Stimulated activated CD4-positive, alpha-beta T cell treated with anti-CD3 and anti-CD28 coated beads, Interleukin-4, amount 100 ng/mL, for 24 hours (primary cell): ENCODE data around the gene LTBP1.
"Not testable (repeated sequence)": the region's sequence is repeated elsewhere in the genome, so short reads cannot be mapped to it uniquely, and the experiment has no call there.

Source experiments
- DNase-seq: peaks from one replicate; pipeline ENCODE4 v3.0.0-alpha.2; 2020

Gene LTBP1

GRCh38 chr2:33208400-33208799 lies 261.6 kb downstream of the LTBP1 start:
- DNase-seq = peak; percentile 3

DNA sequence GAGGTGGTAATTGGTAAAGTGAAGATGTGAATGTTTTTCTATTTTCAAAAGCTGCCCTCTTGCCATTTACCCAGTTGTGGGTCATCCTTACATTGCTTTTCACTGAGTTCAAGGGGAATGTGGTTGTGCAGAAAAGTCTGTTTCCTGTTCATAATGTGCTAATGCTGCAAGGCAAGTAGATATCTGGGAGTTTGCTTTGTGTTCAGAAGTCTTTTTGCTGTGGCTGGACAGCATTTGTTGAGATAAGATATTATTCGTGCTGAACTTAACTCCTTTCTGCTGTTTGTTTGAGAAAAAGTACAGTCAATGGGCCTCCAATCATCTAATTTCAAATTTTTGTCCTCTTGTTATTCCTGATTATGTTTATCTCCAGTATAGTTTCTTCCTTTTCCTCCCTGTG lies 263.2 kb downstream of the LTBP1 start:
- DNase-seq = no peak

DNA sequence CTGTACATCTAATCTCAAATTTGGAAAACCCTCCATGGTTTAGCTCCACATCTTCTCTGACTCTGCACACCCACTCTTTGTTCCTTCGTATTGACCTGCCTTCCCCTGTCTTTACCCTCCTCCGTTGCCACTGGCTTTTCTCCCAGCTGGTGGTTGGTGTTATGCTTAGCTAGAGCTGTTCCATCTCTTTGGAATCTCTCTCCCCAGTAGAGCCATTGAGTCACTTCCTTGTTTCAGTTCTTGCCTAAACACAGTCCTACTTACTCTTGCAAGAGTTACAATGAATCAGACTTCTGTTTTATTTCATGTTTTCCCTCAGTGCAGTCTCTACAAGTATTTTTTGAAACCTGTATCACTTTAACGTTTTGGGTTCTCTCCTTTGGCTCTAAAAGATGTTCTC lies 263.9 kb downstream of the LTBP1 start:
- no peak for DNase-seq

- no peak for DNase-seq
These were observed 265.4 kb downstream of the LTBP1 start for GRCh38 chr2:33212151-33212550.

DNA sequence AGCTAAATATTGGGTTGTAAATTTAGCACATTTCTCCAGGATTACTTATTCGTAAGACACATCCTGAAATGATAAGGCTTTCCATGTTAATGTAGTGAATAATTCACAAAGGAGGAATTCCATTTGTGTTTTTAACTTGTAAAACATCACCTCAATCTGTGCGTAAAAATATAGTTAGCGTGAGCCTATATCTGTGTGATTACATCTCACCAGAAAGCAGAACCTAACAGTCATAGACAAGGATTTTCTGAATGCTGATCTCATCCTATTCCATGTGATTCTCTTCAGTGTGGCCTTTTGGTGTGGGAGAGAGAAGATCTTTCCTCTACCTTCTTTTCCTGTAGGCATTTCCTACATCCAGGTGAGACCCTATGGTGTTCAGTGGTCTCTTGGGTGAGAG lies 266.5 kb downstream of the LTBP1 start:
- DNase-seq = no peak

- DNase-seq = no peak
These were observed 266.9 kb downstream of the LTBP1 start for GRCh38 chr2:33213648-33214047.

DNA sequence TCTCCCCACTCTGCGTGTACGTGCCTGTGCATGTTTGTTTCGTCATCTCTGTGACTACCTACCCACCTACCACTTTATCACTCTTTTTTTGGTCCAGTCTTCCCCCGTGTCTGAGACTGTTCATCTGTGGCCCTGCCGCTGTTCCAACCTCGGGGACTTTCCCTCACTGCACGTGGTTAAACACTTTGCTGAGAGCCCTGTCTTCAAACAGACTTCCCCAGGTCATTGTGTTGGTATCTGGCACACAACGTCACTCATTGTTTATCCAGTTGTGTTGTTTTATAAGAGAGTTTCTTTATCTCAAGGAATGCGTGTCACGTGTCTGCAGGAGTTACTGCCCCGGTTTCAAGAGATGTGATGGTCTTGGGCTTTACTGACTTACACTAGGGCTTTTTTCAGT lies 267.7 kb downstream of the LTBP1 start:
- no peak for DNase-seq

GRCh38 chr2:33214857-33215256 lies 268.1 kb downstream of the LTBP1 start:
- no peak for DNase-seq

DNA sequence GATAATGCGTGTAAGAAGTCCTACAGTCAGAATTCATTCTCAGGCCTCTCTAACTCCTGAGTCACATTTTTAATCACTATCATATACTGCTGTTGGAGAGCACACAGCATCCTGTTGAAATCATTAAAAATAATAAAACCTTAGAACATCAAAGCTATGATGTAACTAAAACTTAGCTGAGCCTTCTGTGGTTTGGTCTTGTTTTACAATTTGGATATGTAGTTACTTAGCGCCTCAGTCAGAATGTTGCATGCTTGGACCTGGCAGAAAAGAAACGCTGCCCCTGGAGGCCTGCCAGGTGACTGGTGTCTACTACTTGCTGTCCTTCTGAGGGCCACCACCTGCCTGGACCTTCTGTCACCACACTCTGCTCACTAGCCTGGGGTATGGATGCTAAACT lies 268.5 kb downstream of the LTBP1 start:
- DNase-seq = no peak

DNA sequence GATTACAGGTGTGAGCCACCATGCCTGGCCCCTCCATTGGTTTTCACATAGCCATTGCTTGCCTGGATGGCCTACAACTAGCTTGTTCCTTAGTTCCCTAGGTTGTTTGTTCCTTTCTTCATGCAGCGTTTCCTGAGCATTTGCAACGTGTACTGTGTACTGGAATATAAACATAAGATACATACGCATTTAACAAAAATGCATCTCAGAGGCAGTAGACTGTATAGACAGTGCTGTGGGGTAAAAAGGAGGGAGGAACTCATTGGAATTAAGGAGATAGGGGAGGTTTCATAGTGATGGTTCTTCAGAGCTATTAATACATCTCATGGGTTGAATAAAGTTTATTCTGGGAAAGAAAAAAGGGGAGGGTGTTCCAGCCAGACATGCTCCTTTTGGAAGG lies 269.2 kb downstream of the LTBP1 start:
- no peak for DNase-seq

- no peak for DNase-seq
These were observed 269.9 kb downstream of the LTBP1 start for GRCh38 chr2:33216508-33217182.

GRCh38 chr2:33217406-33217805 lies 270.7 kb downstream of the LTBP1 start:
- no peak for DNase-seq

DNA sequence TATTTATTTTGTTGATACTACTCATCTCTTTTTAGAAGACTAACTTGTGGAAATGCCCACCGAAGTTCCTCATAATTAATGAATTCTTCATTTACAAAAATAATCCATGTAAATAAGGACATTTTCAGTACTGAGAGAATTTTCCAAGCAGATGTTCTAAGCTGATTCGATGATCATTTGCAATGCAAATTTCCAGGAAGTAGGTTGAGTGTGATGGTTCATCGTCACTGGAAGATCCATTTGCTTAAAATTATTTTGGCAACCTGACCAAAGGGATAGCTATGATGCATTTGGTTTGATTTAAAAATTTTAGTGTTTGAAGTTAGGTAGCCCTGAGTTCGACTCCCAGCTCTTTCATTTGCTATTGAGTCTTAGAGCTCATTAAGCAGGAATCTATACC lies 272.4 kb downstream of the LTBP1 start:
- DNase-seq = no peak

- no peak for DNase-seq
These were observed 273.1 kb downstream of the LTBP1 start for GRCh38 chr2:33219850-33220275.

DNA sequence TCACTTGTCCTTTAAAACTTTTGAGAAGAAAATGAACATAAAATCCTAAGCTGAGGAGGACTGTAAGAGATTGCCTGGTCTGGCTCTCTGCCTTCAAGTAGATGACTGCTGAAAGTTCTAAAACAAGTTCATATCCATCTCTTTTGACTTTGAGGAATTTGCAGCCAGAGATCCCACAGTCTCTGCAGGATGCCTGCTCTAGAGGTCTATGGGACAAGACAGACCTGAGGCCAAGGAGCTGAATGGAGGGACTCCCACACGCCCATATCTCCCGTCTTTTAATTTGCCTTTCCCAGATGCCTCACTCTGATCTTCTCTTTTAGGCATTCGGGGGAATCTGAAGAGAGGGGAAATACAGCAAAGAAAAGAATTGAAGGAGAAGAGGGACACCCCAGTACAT lies 273.8 kb downstream of the LTBP1 start:
- DNase-seq = no peak

DNA sequence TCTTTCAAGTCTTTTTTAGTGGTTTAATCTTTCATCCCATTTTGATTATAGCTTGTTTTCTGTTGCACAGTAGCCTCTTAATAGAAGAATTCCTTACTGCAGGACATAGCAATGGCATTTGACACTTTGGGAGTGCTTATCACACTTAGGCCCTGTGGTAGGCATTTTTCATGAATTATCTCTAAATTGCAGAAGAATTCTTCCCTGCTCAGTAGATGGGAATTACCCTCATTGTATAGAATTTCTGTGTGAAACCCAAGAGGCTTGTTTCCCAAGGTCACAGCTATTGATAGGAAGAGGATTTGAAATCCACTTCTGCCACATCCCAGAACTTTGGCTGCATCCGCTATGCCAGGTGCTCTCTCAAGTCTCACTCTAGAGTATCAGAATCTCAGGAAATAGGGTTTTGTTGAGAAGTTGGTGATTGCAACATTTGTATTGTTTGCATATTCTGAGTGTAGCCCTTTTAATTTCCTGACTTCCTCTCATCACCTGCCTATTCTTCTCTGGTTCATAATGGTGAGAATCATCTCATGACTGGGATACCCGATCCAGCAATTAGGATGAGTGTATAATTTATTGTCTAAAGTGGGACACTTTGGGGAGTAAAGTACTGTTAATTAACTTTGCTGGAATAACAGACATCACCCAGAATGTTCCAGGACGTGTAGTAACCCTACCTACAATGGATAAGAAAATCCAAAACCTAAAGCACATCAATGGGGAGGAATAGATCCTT lies 274.5 kb downstream of the LTBP1 start:
- no peak for DNase-seq

DNA sequence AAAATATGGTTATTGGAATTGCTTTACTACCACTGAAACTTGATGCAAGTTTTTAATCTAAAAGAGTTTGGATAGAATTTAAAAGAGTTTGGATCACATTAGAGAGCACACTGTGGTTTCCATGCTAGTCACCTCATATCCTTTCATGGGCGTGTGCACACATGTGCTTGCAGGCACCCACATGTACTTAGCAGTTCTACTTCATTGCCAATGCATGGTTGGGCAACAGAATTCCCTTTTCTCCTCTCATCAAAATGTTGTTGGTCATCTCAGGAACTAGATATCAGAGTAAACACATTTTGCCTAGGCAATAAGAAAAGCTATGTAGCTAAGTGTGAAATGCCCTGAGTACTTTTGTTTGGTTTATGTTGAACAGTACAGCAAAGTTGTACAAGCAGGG lies 275.6 kb downstream of the LTBP1 start:
- no peak for DNase-seq

DNA sequence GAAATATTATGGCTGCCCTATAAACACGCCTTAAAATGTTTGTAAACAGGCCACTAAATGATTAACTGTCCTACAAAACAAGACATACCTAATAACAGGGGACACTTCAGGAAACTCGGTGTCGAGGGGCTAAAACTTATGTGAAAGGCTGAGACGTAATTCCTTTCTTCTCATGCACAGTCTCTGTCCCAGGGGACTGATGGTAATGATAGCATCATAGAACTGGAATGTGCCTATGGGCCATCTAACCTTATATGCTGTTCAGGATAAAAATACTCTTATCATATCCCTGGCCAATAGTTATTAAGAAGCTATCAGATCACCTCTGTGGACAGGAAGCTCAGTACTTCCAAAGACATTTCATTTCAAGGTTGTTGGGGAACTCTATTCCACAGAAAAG lies 277.1 kb downstream of the LTBP1 start:
- DNase-seq = no peak

- no peak for DNase-seq
These were observed 278.6 kb downstream of the LTBP1 start for GRCh38 chr2:33225350-33225749.

DNA sequence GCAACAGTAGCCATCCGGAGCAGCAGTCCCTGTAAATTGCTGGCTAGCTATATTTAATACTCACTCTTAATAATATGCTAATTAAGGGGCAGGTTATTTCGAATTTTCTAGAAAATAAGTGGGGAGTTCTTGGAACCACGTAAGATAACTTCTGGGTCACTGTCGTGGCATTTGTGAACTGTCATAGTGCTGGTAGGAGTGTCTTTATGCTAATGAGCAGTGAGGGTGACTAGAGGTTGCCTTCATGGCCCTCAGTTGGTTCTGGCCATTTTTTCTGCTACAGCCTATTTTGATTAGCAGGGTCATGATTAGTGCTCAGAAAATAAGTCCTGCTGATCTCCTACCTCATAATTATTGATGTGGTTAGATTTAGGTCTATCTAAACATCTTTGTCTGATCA lies 279.8 kb downstream of the LTBP1 start:
- no peak for DNase-seq

DNA sequence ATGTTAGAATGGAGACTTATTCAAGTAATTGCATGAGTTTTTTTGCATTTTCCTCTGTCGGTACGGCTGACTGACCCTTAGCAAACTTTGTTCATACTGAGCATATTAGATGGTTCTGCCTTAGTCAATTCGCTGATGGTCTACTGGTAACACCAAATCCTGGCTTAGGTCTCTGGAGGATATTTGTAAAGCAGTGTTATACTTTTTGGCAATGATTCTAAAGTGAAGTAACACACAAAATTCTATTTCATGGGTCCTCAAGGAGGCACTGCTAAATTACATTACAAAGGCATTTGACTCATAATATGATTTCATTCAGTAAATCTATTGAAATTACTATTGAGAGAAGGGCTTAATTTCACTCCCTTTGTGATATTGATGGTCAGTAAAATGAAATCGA lies 282.9 kb downstream of the LTBP1 start:
- DNase-seq = no peak

GRCh38 chr2:33230195-33230594 lies 283.4 kb downstream of the LTBP1 start:
- DNase-seq = no peak

DNA sequence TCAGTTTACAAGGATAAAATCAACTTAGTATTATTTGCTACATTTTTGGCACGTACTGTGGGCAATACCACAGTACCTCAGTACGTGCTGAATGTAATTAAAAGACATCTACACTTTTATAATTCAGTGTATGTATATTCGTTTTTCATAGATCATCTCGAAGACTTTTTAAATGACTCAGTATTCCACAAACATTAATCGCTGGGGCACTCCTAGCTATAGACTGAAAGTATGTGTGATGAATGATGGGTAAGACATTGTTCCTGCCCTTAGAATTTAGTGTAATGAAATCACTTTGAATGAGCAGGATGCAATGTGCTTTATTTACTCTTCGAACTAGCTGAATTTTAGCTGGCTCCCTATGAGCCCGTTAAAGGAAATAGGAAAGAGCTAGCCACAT lies 284.1 kb downstream of the LTBP1 start:
- no peak for DNase-seq

DNA sequence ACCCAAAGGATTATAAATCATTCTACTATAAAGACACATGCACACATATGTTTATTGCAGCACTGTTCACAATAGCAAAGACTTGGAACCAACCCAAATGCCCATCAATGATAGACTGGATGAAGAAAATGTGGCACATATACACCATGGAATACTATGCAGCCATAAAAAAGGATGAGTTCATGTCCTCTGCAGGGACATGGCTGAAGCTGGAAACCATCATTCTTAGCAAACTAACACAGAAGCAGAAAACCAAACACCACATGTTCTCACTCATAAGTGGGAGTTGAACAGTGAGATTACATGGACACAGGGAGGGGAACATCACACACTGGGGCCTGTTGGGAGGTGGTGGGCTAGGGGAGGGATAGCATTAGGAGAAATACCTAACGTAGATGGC lies 288.8 kb downstream of the LTBP1 start:
- DNase-seq = not testable (repeated sequence)
